Brain microvascular endothelial cell (primary cell): Measurements from ENCODE around the gene NAV1.

ENCODE experiments used
- DNase-seq: peaks from one replicate; pipeline ENCODE4 v3.0.0-alpha.2; 2020
- H3K27ac ChIP-seq: fragments of 250-450 bp; sonication (Bioruptor Pico); 2 replicates; pipeline ENCODE4 v1.5.1; 2020; ENCODE audit warnings: mild to moderate bottlenecking, moderate library complexity
- H3K27me3 ChIP-seq: fragments of 250-450 bp; sonication (Bioruptor Pico); replicated peaks from 2 replicates; pipeline ENCODE4 v1.5.1; 2020; ENCODE audit warnings: mild to moderate bottlenecking
- H3K36me3 ChIP-seq: fragments of 250-450 bp; sonication (Bioruptor Pico); replicated peaks from 2 replicates; pipeline ENCODE4 v1.5.1; 2020; ENCODE audit warnings: mild to moderate bottlenecking
- H3K4me3 ChIP-seq: 2 replicates; pipeline ENCODE4 v1.5.1; 2011; ENCODE audit warnings: low read depth, mild to moderate bottlenecking, control low read depth, low read length, moderate library complexity
- in situ Hi-C: cut with HindIII; loops from 2 replicates; pipeline ENCODE4 v1.10.0; 2017; ENCODE audit warnings: low sequenced_read_pairs, low pct_ligation_motif_present
- TF ChIP-seq, protein P1 (sequence below): IDR thresholded peaks from 2 replicates; pipeline ENCODE4 v1.5.1; 2011; ENCODE audit warnings: low read depth, mild to moderate bottlenecking, moderate library complexity, low read length, control low read depth, inconsistent platforms; ENCODE audit errors: missing control alignments

NAV1 gene

DNA sequence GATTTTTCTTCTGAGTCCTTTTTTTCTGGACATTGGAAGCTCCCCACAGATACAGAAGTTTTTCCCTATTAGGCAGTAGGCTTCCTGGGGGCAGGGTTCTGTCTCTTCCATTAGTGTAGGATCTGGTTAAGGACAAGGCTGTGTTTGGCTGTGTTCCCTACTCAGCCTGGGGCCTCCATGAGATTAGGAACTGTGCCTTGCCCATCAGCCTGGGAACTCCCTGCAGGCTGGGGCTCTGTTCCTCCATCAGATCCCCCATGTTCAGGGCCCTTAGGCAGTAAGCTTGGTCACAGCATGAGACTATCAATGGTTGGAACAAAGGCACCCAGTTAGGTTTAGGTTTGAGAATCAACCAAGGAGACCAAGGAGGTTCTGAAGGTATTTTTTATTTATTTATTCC is 22.7 kb downstream of the NAV1 start:
- peak overlapping the region; percentile 76 for H3K27ac ChIP-seq
- TF ChIP-seq, protein P1, sequence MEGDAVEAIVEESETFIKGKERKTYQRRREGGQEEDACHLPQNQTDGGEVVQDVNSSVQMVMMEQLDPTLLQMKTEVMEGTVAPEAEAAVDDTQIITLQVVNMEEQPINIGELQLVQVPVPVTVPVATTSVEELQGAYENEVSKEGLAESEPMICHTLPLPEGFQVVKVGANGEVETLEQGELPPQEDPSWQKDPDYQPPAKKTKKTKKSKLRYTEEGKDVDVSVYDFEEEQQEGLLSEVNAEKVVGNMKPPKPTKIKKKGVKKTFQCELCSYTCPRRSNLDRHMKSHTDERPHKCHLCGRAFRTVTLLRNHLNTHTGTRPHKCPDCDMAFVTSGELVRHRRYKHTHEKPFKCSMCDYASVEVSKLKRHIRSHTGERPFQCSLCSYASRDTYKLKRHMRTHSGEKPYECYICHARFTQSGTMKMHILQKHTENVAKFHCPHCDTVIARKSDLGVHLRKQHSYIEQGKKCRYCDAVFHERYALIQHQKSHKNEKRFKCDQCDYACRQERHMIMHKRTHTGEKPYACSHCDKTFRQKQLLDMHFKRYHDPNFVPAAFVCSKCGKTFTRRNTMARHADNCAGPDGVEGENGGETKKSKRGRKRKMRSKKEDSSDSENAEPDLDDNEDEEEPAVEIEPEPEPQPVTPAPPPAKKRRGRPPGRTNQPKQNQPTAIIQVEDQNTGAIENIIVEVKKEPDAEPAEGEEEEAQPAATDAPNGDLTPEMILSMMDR, result no peak
- in situ Hi-C loops, result no loop called here
- H3K27me3 ChIP-seq, result no peaks in the 10 kb centered on the region
- H3K36me3 ChIP-seq, result no peaks in the 10 kb centered on the region
- H3K4me3 ChIP-seq, result no peak overlapping the region
- no peak for DNase-seq

- Histone ChIP-seq H3K27ac (peak overlapping the region; percentile 76), H3K36me3 (no peaks in the 10 kb centered on the region), H3K27me3 (no peaks in the 10 kb centered on the region), H3K4me3 (no peak overlapping the region)
- TF ChIP-seq, protein P1, result no peak
- in situ Hi-C loops, result no loop called here
- peak; percentile 71 for DNase-seq
These were observed 23.3 kb downstream of the NAV1 start for GRCh38 chr1:201562257-201562656.

DNA sequence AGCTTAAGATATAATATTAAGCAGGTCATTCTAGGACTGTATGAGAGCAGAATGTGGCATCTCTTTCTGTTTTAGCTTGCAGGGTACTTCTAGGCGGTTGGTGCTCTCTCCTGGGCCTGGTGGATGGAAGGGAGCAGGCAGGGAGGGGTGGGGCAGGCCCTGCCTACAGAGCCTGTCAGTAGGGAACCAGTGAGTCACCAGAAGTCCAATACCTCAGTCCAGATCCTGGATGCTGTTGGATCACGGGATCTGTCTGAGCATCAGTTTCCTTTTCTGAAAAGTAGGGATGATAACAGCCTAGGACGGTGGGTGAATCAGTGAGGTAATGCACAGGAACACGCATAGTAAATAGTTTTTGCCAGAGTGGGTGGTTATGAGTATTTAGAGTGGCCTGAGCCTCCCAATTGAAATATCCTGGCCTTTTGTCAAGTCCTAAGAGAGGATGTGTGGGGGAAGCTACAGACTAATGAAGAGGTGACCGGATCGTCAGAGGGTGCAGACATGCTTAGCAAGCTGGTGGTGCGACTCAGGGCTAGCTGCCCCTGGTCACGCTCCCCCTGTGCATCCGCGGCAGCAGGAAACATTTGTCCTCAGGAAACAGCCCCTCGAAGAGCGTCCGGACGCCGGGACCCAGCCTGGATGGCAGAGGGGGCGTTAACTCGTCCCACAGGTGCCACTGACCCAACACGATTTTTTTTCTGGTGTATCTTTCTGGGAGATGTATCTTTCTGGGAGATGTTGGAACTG is 23.9 kb downstream of the NAV1 start:
- peak overlapping the region; percentile 26 for H3K4me3 ChIP-seq
- in situ Hi-C loops, result no loop called here
- H3K36me3 ChIP-seq, result no peaks in the 10 kb centered on the region
- H3K27me3 ChIP-seq, result no peaks in the 10 kb centered on the region
- peak overlapping the region; percentile 76 for H3K27ac ChIP-seq
- peak; percentile 88 for DNase-seq
- TF ChIP-seq, protein P1, result no peak

- DNase-seq, result no peak
- TF ChIP-seq, protein P1, result no peak
- peak overlapping the region; percentile 76 for H3K27ac ChIP-seq
- no peaks in the 10 kb centered on the region for H3K27me3 ChIP-seq
- H3K36me3 ChIP-seq, result no peaks in the 10 kb centered on the region
- H3K4me3 ChIP-seq, result peak overlapping the region; percentile 27
- in situ Hi-C loops, result no loop called here
These were observed 24.5 kb downstream of the NAV1 start for GRCh38 chr1:201563406-201563780.

- in situ Hi-C loops, result no loop called here
These were observed 25.0 kb downstream of the NAV1 start for GRCh38 chr1:201563941-201564340.

More at GRCh38 chr1:201563941-201564340, 25.0 kb downstream of the NAV1 start:
- H3K27ac ChIP-seq, result no peak overlapping the region
- H3K4me3 ChIP-seq, result peak overlapping the region; percentile 3
- H3K27me3 ChIP-seq, result no peaks in the 10 kb centered on the region
- TF ChIP-seq, protein P1, result no peak
- no peak for DNase-seq
- H3K36me3 ChIP-seq, result no peaks in the 10 kb centered on the region
